HTR-8/SVneo (cell line): ENCODE measurements around the gene FBN1.

ENCODE experiments used
- DNase-seq: peaks from one replicate; pipeline ENCODE4 v3.0.0; 2011; ENCODE audit warnings: low spot score, mixed read lengths; ENCODE audit not compliant: insufficient read length
- FAIRE-seq: peaks from 2 replicates; lab custom pipeline; 2011; peaks lifted over from hg19 to GRCh38; lab: Jason Lieb, UNC

FBN1 gene

GRCh38 chr15:48653216-48653615, 7.7 kb upstream of the FBN1 start:
- DNase-seq, result no peak
- no peak for FAIRE-seq

- DNase-seq (no peak), FAIRE-seq (no peak)
Measured at GRCh38 chr15:48652510-48653076, 7.1 kb upstream of the FBN1 start.

GRCh38 chr15:48650931-48651330, 5.4 kb upstream of the FBN1 start:
- FAIRE-seq (no peak), DNase-seq (no peak)

- FAIRE-seq, result no peak
- DNase-seq, result no peak
Measured at GRCh38 chr15:48647962-48648361, 2.5 kb upstream of the FBN1 start.

- no peak for FAIRE-seq
Measured at GRCh38 chr15:48646331-48646730, 822 bp upstream of the FBN1 start.

GRCh38 chr15:48644827-48645557, 517 bp downstream of the FBN1 start:
- FAIRE-seq (no peak), DNase-seq (no peak)

More at GRCh38 chr15:48646331-48646730, 822 bp upstream of the FBN1 start:
- no peak for DNase-seq

GRCh38 chr15:48644467-48644826, 1.1 kb downstream of the FBN1 start:
- FAIRE-seq (no peak), DNase-seq (no peak)

GRCh38 chr15:48643776-48644466, 1.6 kb downstream of the FBN1 start:
- DNase-seq, result no peak
- no peak for FAIRE-seq

GRCh38 chr15:48643206-48643605, 2.3 kb downstream of the FBN1 start:
- FAIRE-seq, result no peak

GRCh38 chr15:48642795-48643194, 2.7 kb downstream of the FBN1 start:
- FAIRE-seq, result no peak
- DNase-seq, result no peak

More at GRCh38 chr15:48643206-48643605, 2.3 kb downstream of the FBN1 start:
- no peak for DNase-seq

- FAIRE-seq (peak; percentile 42), DNase-seq (no peak)
Measured at GRCh38 chr15:48641416-48641815, 4.1 kb downstream of the FBN1 start.

- no peak for DNase-seq
- FAIRE-seq, result no peak
Measured at GRCh38 chr15:48638963-48639362, 6.5 kb downstream of the FBN1 start.

- no peak for FAIRE-seq
- no peak for DNase-seq
Measured at GRCh38 chr15:48637639-48638038, 7.9 kb downstream of the FBN1 start.

- no peak for FAIRE-seq
- no peak for DNase-seq
Measured at GRCh38 chr15:48636511-48636910, 9.0 kb downstream of the FBN1 start.

GRCh38 chr15:48634893-48635292, 10.6 kb downstream of the FBN1 start:
- FAIRE-seq, result no peak
- DNase-seq, result no peak

GRCh38 chr15:48634096-48634495, 11.4 kb downstream of the FBN1 start:
- FAIRE-seq, result no peak
- no peak for DNase-seq

- no peak for FAIRE-seq
- DNase-seq, result no peak
Measured at GRCh38 chr15:48632651-48633050, 12.9 kb downstream of the FBN1 start.

GRCh38 chr15:48631176-48631770, 14.2 kb downstream of the FBN1 start:
- FAIRE-seq (no peak), DNase-seq (no peak)

GRCh38 chr15:48630245-48630644, 15.3 kb downstream of the FBN1 start:
- DNase-seq (no peak), FAIRE-seq (no peak)

GRCh38 chr15:48628832-48629231, 16.7 kb downstream of the FBN1 start:
- no peak for FAIRE-seq

More at GRCh38 chr15:48628832-48629231, 16.7 kb downstream of the FBN1 start:
- DNase-seq, result no peak
